Astrocyte of the cerebellum (primary cell): ENCODE data around the gene SNRPD3.
"Not testable (repeated sequence)": the region's sequence is repeated elsewhere in the genome, so short reads cannot be mapped to it uniquely, and the experiment has no call there.

ENCODE experiments used
- DNase-seq: peaks from one replicate; pipeline ENCODE4 v3.0.0-alpha.2; 2011; ENCODE audit warnings: low read depth
- H3K4me3 ChIP-seq: 2 replicates; pipeline ENCODE4 v1.5.1; 2011; ENCODE audit warnings: mild to moderate bottlenecking, low read depth, low read length, moderate library complexity
- CTCF ChIP-seq: IDR thresholded peaks from 2 replicates; pipeline ENCODE4 v1.5.1; 2012; ENCODE audit warnings: low read length, low read depth, moderate library complexity, mild to moderate bottlenecking; ENCODE audit errors: missing control alignments
- in situ Hi-C: cut with HindIII; loops from 2 replicates; pipeline ENCODE4 v1.10.0; 2017; ENCODE audit warnings: low sequenced_read_pairs

Gene SNRPD3

GRCh38 chr22:24594569-24595120 lies 38.8 kb downstream of the SNRPD3 start:
- no peak for TF ChIP-seq CTCF
- in situ Hi-C loops = no loop called here
- no peak for DNase-seq
- no peak overlapping the region for H3K4me3 ChIP-seq

GRCh38 chr22:24595228-24595627 lies 39.4 kb downstream of the SNRPD3 start:
- no peak for DNase-seq
- no peak overlapping the region for H3K4me3 ChIP-seq
- no peak for TF ChIP-seq CTCF
- in situ Hi-C loops = no loop called here

GRCh38 chr22:24595863-24596262 lies 40.1 kb downstream of the SNRPD3 start:
- H3K4me3 ChIP-seq = no peak overlapping the region
- no peak for DNase-seq
- TF ChIP-seq CTCF = no peak
- in situ Hi-C loops = no loop called here

- H3K4me3 ChIP-seq, in situ Hi-C loops: not testable (repeated sequence)
Measured at GRCh38 chr22:24597076-24597475, 41.3 kb downstream of the SNRPD3 start.

GRCh38 chr22:24599514-24599913 lies 43.7 kb downstream of the SNRPD3 start:
- in situ Hi-C loops = no loop called here

More at GRCh38 chr22:24597076-24597475, 41.3 kb downstream of the SNRPD3 start:
- not testable (repeated sequence) for DNase-seq

GRCh38 chr22:24599958-24600715 lies 44.3 kb downstream of the SNRPD3 start:
- not testable (repeated sequence) for DNase-seq

More at GRCh38 chr22:24599514-24599913, 43.7 kb downstream of the SNRPD3 start:
- no peak for TF ChIP-seq CTCF
- H3K4me3 ChIP-seq = no peak overlapping the region
- no peak for DNase-seq

GRCh38 chr22:24601217-24602104 lies 45.7 kb downstream of the SNRPD3 start:
- no peak for TF ChIP-seq CTCF
- in situ Hi-C loops = no loop called here
- DNase-seq = no peak
- H3K4me3 ChIP-seq = no peak overlapping the region

More at GRCh38 chr22:24599958-24600715, 44.3 kb downstream of the SNRPD3 start:
- H3K4me3 ChIP-seq, in situ Hi-C loops: not testable (repeated sequence)

GRCh38 chr22:24602105-24602749 lies 46.4 kb downstream of the SNRPD3 start:
- in situ Hi-C loops, DNase-seq, H3K4me3 ChIP-seq: not testable (repeated sequence)

GRCh38 chr22:24602847-24603769 lies 47.3 kb downstream of the SNRPD3 start, which contains the start of gene GGT1:
TSS of gene GGT1 (plus strand) at chr22:24603193. CDS start at chr22:24611082, 7,889 bp downstream.
- DNase-seq, in situ Hi-C loops, H3K4me3 ChIP-seq: not testable (repeated sequence)
